RWPE1 (cell line): ENCODE data around the gene ABCA13.

Source experiments
- CTCF ChIA-PET: fragments of 350-600 bp; sonication (Branson Sonifier 250); formaldehyde crosslinking; extraction: SDS; loops from one replicate; lab custom pipeline; 2021; lab: Yijun Ruan, JAX
- POLR2A ChIA-PET: fragments of 400-600 bp; formaldehyde crosslinking; extraction: SDS; loops from one replicate; lab custom pipeline; 2020; ENCODE audit warnings: antibody characterized with exemption; ENCODE audit not compliant: low non-redundant PET; lab: Yijun Ruan, JAX
- DNase-seq: peaks from one replicate; pipeline ENCODE4 v3.0.0; 2012; ENCODE audit warnings: low spot score
- H3K27ac ChIP-seq: fragments of 450-650 bp; 2 replicates; pipeline ENCODE4 v1.5.1; 2017
- TF ChIP-seq, protein P1 (sequence below): fragments of 450-650 bp; conservative IDR thresholded peaks from 2 replicates; pipeline ENCODE4 v1.5.1; 2017; ENCODE audit warnings: low read depth, mild to moderate bottlenecking

ABCA13 gene

DNA sequence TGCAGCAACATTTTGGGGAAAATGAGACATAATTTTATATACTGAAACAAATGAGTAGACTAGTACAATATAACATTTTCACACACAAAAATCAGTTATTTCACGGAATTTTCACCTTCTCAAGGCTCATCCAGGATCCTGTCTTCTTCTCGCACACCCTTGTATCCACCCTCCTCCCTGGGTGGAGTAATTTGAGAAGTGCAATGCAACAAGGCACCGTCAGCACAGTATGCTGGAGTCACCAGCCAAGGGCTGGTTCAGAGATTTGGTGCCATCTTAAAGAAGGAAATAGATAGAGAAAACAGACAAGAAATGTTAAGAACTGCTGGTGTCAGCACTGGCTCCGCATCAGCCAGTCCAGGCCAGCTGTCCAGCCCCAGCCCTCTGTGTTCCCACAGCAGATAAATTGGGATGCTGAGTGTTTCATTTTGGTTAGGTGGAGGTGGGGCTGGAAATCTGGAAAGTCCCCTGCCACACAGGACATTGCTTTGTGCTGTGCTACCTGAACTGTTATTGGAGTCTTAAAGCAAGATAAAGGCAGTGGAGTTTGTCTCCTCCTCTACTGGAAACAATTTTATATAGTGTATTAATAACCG, 176.1 kb downstream of the ABCA13 start:
- TF ChIP-seq, protein P1, sequence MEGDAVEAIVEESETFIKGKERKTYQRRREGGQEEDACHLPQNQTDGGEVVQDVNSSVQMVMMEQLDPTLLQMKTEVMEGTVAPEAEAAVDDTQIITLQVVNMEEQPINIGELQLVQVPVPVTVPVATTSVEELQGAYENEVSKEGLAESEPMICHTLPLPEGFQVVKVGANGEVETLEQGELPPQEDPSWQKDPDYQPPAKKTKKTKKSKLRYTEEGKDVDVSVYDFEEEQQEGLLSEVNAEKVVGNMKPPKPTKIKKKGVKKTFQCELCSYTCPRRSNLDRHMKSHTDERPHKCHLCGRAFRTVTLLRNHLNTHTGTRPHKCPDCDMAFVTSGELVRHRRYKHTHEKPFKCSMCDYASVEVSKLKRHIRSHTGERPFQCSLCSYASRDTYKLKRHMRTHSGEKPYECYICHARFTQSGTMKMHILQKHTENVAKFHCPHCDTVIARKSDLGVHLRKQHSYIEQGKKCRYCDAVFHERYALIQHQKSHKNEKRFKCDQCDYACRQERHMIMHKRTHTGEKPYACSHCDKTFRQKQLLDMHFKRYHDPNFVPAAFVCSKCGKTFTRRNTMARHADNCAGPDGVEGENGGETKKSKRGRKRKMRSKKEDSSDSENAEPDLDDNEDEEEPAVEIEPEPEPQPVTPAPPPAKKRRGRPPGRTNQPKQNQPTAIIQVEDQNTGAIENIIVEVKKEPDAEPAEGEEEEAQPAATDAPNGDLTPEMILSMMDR, result no peak
- no peak for DNase-seq
- POLR2A ChIA-PET, result no interaction called here
- CTCF ChIA-PET, result no interaction called here
- H3K27ac ChIP-seq, result no peak overlapping the region

- DNase-seq, result no peak
- ChIA-PET CTCF (no interaction called here), POLR2A (no interaction called here)
- H3K27ac ChIP-seq, result no peak overlapping the region
- TF ChIP-seq, protein P1, result no peak
These were observed 179.3 kb downstream of the ABCA13 start for GRCh38 chr7:48350515-48350914.

DNA sequence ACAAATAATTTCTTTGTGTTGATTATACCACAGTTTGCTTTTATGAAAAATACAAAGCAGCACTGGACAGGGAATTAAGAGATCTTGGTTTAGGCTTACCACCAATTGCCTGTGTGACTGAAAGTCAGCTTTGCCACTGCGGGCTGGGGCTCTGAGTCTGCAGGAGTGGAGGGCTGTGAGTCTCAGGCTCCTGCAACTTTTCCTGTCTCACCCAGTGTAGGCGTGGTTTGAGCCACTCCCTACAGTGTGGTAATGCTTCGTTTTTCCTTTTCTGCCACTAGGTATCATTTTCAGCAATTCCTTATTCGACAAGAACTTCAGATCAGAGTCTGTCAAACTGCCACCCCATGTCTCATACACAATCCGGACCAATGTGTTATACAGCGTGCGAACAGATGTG, 180.6 kb downstream of the ABCA13 start:
- no peak overlapping the region for H3K27ac ChIP-seq
- DNase-seq, result no peak
- TF ChIP-seq, protein P1, result no peak
- ChIA-PET POLR2A (no interaction called here), CTCF (no interaction called here)

- POLR2A ChIA-PET, result no interaction called here
- TF ChIP-seq, protein P1, result no peak
- CTCF ChIA-PET, result interaction anchor here (0.6 kb wide), 1 partner anchor 741 kb away, joined by 5 read pairs; no protein-coding TSS in a partner anchor
These were observed 184.1 kb downstream of the ABCA13 start for GRCh38 chr7:48355346-48355745.

GRCh38 chr7:48360574-48360973, 189.3 kb downstream of the ABCA13 start:
- no peak overlapping the region for H3K27ac ChIP-seq
- CTCF ChIA-PET, result interaction anchor here (0.8 kb wide), 1 partner anchor 23 kb away, joined by 3 read pairs; no protein-coding TSS in a partner anchor
- no peak for DNase-seq
- TF ChIP-seq, protein P1, result no peak
- POLR2A ChIA-PET, result no interaction called here

More at GRCh38 chr7:48355346-48355745, 184.1 kb downstream of the ABCA13 start:
- DNase-seq, result no peak
- no peak overlapping the region for H3K27ac ChIP-seq

GRCh38 chr7:48363174-48363573, 191.9 kb downstream of the ABCA13 start:
- no peak overlapping the region for H3K27ac ChIP-seq
- DNase-seq, result no peak
- ChIA-PET CTCF (no interaction called here), POLR2A (no interaction called here)
- TF ChIP-seq, protein P1, result no peak
